SK-N-MC (cell line): ENCODE results near the gene REEP3.

ENCODE experiments used
- DNase-seq: peaks from one replicate; pipeline ENCODE4 v3.0.0-alpha.2; 2011; ENCODE audit warnings: low read depth, low spot score
- H3K27ac ChIP-seq: fragments of 200-600 bp; sonication (generic); 2 replicates; pipeline ENCODE4 v1.5.1; 2016; ENCODE audit warnings: mixed run types
- H3K36me3 ChIP-seq: fragments of 200-600 bp; sonication (generic); 2 replicates; pipeline ENCODE4 v1.6.1; 2017; ENCODE audit warnings: antibody characterized with exemption, low read length, mixed read lengths; ENCODE audit not compliant: insufficient read depth
- H3K4me3 ChIP-seq: fragments of 200-600 bp; sonication (generic); 2 replicates; pipeline ENCODE4 v1.5.1; 2016
- H3K9ac ChIP-seq: fragments of 200-600 bp; sonication (generic); 2 replicates; pipeline ENCODE4 v1.8.0; 2017; ENCODE audit warnings: mixed run types, mixed read lengths; ENCODE audit not compliant: insufficient read length
- H3K9me3 ChIP-seq: fragments of 200-600 bp; sonication (generic); 2 replicates; pipeline ENCODE4 v1.6.1; 2017; ENCODE audit warnings: low read depth, mild to moderate bottlenecking, antibody characterized with exemption, low read length, moderate library complexity, mixed read lengths
- EZH2 ChIP-seq: fragments of 200-600 bp; sonication (generic); IDR thresholded peaks from one replicate; pipeline ENCODE4 v1.6.1; 2017; ENCODE audit warnings: antibody characterized with exemption
- FOXP2 ChIP-seq: optimal IDR thresholded peaks from 2 replicates; pipeline ENCODE3; 2011; ENCODE audit warnings: mild to moderate bottlenecking, moderate library complexity; ENCODE audit not compliant: insufficient read depth; ENCODE audit errors: extremely low read length, control extremely low read depth
- POLR2AphosphoS5 ChIP-seq: IDR thresholded peaks from 2 replicates; pipeline ENCODE4 v1.6.1; 2012; ENCODE audit warnings: mild to moderate bottlenecking, low read depth, low read length, borderline replicate concordance

REEP3 gene

DNA sequence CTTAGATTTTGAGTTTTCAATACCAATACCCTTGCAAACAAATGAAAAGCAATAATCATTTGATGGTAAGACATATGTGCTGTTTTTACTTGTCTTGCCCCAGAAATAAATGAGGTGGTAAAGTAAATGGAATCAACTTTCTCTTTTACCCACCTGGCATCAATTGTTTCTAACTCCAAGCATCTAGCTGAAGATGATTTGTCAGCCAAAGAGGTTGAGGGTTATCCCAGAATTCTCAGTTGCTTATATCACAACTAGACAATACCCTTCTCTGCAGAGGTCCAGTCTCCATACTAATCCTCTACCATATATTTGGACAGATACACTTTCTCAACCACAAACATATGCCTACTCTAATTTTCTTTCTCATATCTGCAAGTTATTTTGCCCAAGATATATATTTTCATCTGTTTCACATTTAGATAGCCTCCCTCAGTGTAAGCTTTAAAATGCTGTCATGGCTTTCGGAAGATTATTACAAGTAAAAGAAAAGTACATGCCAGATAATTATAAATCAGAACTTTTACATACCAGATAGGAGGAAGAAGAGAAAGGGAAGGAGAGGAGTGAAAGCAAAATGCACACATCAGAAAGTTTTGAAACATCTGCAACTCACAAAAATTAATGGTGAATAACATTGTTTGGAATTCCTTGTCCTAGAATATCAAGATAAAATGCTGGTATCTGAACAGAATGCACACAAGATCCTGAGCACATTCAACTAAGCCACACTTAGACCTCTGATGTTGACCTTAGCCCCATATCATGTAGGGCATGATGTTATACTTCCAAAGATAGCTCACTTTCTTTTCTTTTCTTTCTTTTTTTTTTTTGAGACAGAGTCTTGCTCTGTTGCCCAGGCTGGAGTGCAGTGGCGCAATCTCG is 146.6 kb downstream of the REEP3 start:
- Histone ChIP-seq H3K36me3 (no peaks in the 10 kb centered on the region), H3K27ac (no peak overlapping the region), H3K9ac (no peak overlapping the region), H3K4me3 (no peak overlapping the region), H3K9me3 (no peaks in the 10 kb centered on the region)
- no peak for TF ChIP-seq EZH2
- TF ChIP-seq FOXP2 = no peak
- DNase-seq = no peak

DNA sequence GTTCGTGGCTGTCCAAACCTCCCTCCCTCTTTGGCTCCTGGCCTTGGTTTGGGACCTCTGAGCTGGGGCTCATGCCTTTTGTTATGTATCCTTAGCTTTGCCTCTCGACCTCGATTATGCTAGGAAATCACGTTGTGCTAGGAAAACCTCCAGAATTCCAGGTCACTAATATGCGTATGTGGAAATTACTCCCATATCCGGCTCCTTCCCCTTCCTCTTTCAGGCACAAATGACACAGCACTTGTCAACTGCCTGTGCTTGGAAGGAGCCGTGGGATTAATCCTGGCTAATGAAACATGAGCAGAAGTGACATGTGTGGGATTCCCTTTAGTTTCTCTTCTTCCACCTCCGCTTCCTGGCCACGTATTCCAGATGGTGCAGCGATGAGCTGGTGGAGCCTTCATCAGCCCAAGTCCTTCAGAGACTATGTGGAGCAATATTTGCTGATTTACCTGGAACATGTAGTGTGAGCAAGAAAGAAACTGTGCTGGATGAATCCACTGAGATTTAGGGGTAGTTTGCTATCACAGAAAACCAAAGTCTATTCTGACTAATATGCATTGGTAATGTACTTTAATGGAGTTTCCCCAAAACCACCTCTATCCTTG is 149.2 kb downstream of the REEP3 start:
- DNase-seq = no peak
- TF ChIP-seq POLR2AphosphoS5 (no peak), FOXP2 (no peak), EZH2 (no peak)
- no peak overlapping the region for H3K9ac ChIP-seq
- H3K36me3 ChIP-seq = no peaks in the 10 kb centered on the region
- no peak overlapping the region for H3K27ac ChIP-seq
- no peak overlapping the region for H3K4me3 ChIP-seq
- no peaks in the 10 kb centered on the region for H3K9me3 ChIP-seq

- DNase-seq = peak; percentile 30
- H3K36me3 ChIP-seq = no peaks in the 10 kb centered on the region
- no peak for TF ChIP-seq FOXP2
- TF ChIP-seq EZH2 = no peak
- TF ChIP-seq POLR2AphosphoS5 = no peak
- no peak overlapping the region for H3K9ac ChIP-seq
- no peaks in the 10 kb centered on the region for H3K9me3 ChIP-seq
- peak overlapping the region; percentile 91 for H3K27ac ChIP-seq
- H3K4me3 ChIP-seq = peak overlapping the region; percentile 51; the same call in 1 of the 2 replicates
Observed at GRCh38 chr10:63671317-63671937, 150.2 kb downstream of the REEP3 start.

DNA sequence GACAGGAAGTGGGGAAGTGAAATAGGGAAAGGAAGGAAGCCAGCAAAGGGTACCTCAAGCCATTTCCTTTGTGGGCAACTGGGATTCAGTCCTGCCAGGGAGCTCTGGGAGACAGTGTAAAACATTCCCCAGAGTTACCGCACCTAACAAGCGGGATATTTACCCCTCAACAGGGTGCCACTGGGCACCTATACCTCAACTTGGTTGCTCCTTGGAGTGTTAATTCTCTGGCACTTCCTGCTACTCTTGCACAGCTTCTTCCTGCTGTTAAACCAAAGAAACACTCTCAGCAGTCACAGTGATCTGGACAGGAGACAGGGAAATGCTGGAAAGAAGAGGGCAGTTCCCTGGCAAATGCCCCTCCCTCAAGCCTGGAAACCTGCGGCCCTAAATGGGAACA is 151.3 kb downstream of the REEP3 start:
- TF ChIP-seq EZH2 (no peak), POLR2AphosphoS5 (no peak), FOXP2 (no peak)
- no peak for DNase-seq
- peak overlapping the region; percentile 91; the same call in 1 of the 2 replicates for H3K27ac ChIP-seq
- no peak overlapping the region for H3K4me3 ChIP-seq
- no peaks in the 10 kb centered on the region for H3K36me3 ChIP-seq
- H3K9me3 ChIP-seq = no peaks in the 10 kb centered on the region
- H3K9ac ChIP-seq = no peak overlapping the region

- Histone ChIP-seq H3K27ac (no peak overlapping the region), H3K36me3 (no peaks in the 10 kb centered on the region), H3K4me3 (no peak overlapping the region), H3K9ac (no peak overlapping the region), H3K9me3 (no peaks in the 10 kb centered on the region)
- DNase-seq = no peak
- no peak for TF ChIP-seq FOXP2
- TF ChIP-seq EZH2 = no peak
- no peak for TF ChIP-seq POLR2AphosphoS5
Observed at GRCh38 chr10:63673246-63673645, 152.0 kb downstream of the REEP3 start.

DNA sequence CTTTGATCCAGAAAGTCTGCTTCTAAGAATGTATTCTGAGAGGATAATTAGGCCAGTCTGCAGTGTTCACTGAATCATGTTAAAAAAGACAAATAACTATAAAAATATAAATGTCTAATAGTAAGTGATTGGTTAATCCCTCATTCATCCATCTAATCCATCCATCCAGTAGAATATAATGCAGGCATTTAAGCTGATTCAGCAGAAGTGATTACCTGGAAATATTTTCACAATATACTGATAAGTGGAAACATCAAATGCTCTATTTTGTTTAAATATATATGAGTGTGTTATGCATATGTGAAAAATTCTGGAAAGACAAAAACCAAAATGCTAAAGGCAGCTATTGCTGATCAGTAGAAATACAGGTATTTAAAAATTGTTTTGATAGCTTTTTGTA is 152.6 kb downstream of the REEP3 start:
- H3K9me3 ChIP-seq = no peaks in the 10 kb centered on the region
- H3K4me3 ChIP-seq = no peak overlapping the region
- no peak for DNase-seq
- no peak overlapping the region for H3K9ac ChIP-seq
- no peak overlapping the region for H3K27ac ChIP-seq
- no peaks in the 10 kb centered on the region for H3K36me3 ChIP-seq
- no peak for TF ChIP-seq EZH2
- TF ChIP-seq FOXP2 = no peak
- TF ChIP-seq POLR2AphosphoS5 = no peak
